ENCODE data around the gene RALGAPA2. TPM values are rescaled to one million over a fixed set of nuclear protein-coding genes. Genes with fewer than 3 reads are reported as not detected.

RALGAPA2 gene
- total RNA-seq, 1 experiment from 2014 or later, result 13.4 TPM

GRCh38 chr20:20557406-20557805, 155.0 kb downstream of the RALGAPA2 start:
- no peak overlapping the region for H3K4me3 ChIP-seq (ENCODE audit: low read depth in 2 of 2, low read length in 2 of 2)
- no peak for TF ChIP-seq REST (IDR thresholded peaks at IDR 0.05; ENCODE audit: insufficient read depth in 1 of 2, low read depth in 2 of 2, low read length in 1 of 2)
- TF ChIP-seq TCF7L2 (IDR thresholded peaks at IDR 0.05; ENCODE audit: low read depth, low read length), result no peak
- no peak for TF ChIP-seq POLR2AphosphoS5 (IDR thresholded peaks at IDR 0.05; ENCODE audit: low read depth, low read length)
- TF ChIP-seq SIN3A (IDR thresholded peaks at IDR 0.05; ENCODE audit: borderline replicate concordance, insufficient read depth, low read depth, low read length), result no peak
- TF ChIP-seq CTCF (IDR thresholded peaks at IDR 0.05), result no peak
- no peaks in the 10 kb centered on the region for H3K27me3 ChIP-seq (ENCODE audit: control insufficient read depth, insufficient read depth, low read length)
- CTCF ChIA-PET, result no interaction called here
- intact Hi-C loops (cut with micrococcal nuclease; ENCODE audit: unreplicated experiment) (no loop called here), in situ Hi-C loops (cut with HindIII; ENCODE audit: low pct_unique_long_range_greater_than_20kb, low sequenced_read_pairs) (no loop called here)
- BruUV-seq (replicated peaks), result no TSS peak
- H3K9me3 ChIP-seq (ENCODE audit: control insufficient read depth, insufficient read depth, low read depth, low read length), result no peaks in the 10 kb centered on the region
- H3K27ac ChIP-seq (ENCODE audit: low read length), result no peak overlapping the region
- H3K36me3 ChIP-seq (ENCODE audit: control insufficient read depth, insufficient read depth, low read length), result no peaks in the 10 kb centered on the region
- DNase-seq (ENCODE audit: low read depth, low spot score) (no peak), ATAC-seq (no peak)
- POLR2A ChIA-PET, result no interaction called here
- H3K4me1 ChIP-seq (ENCODE audit: control insufficient read depth, insufficient read depth, low read length), result no peaks in the 10 kb centered on the region

- intact Hi-C loops (cut with micrococcal nuclease; ENCODE audit: unreplicated experiment) (no loop called here), in situ Hi-C loops (cut with HindIII; ENCODE audit: low pct_unique_long_range_greater_than_20kb, low sequenced_read_pairs) (no loop called here)
- no peaks in the 10 kb centered on the region for H3K27me3 ChIP-seq (ENCODE audit: control insufficient read depth, insufficient read depth, low read length)
- H3K36me3 ChIP-seq (ENCODE audit: control insufficient read depth, insufficient read depth, low read length), result no peaks in the 10 kb centered on the region
- no peaks in the 10 kb centered on the region for H3K9me3 ChIP-seq (ENCODE audit: control insufficient read depth, insufficient read depth, low read depth, low read length)
- H3K4me1 ChIP-seq (ENCODE audit: control insufficient read depth, insufficient read depth, low read length), result no peaks in the 10 kb centered on the region
- ATAC-seq (no peak), DNase-seq (ENCODE audit: low read depth, low spot score) (no peak)
- H3K27ac ChIP-seq (ENCODE audit: low read length), result no peak overlapping the region
- TF ChIP-seq TCF7L2 (IDR thresholded peaks at IDR 0.05; ENCODE audit: low read depth, low read length) (no peak), CTCF (IDR thresholded peaks at IDR 0.05) (no peak), POLR2AphosphoS5 (IDR thresholded peaks at IDR 0.05; ENCODE audit: low read depth, low read length) (no peak), SIN3A (IDR thresholded peaks at IDR 0.05; ENCODE audit: borderline replicate concordance, insufficient read depth, low read depth, low read length) (no peak)
- CTCF ChIA-PET, result no interaction called here
- BruUV-seq (replicated peaks), result no TSS peak
- no peak overlapping the region for H3K4me3 ChIP-seq (ENCODE audit: low read depth in 2 of 2, low read length in 2 of 2)
- POLR2A ChIA-PET, result no interaction called here
These were observed 156.6 kb downstream of the RALGAPA2 start for GRCh38 chr20:20555838-20556237.

Measured in Panc1 (cell line).